ENCODE data around the gene JAZF1. TPM values are rescaled to one million over a fixed set of nuclear protein-coding genes. Genes with fewer than 3 reads are reported as not detected.

Gene JAZF1
- total RNA-seq, 1 experiment from 2014 or later, result 9.1 TPM

DNA sequence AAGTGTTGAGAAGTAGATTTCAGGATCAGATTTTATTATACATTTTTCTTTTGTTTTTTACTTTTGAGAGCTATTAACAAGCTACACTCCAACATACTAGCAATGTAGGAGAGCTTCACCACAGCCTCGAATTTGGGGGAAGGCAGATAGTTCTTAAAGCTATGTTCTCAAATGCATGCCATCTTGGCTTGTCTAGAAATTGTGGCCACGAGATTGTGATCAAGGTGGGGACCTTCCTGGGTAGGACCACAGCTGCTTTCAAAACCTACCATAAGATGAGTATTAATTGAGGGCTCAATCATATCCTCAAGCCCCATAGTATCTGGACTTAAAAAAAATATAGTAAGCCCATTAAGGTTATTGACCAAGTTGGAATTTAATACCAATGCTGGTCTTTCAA is 27.9 kb upstream of the JAZF1 start:
- H2BK20ac ChIP-seq (ENCODE audit: low read depth, low read length, poor library complexity, severe bottlenecking), result no peak overlapping the region
- H3K4me2 ChIP-seq (ENCODE audit: insufficient read depth, insufficient read length, low read length), result no peak overlapping the region
- Mint-ChIP-seq H3K36me3 (ENCODE audit: insufficient read depth in 1 of 3, low read depth in 3 of 3) (no peaks in the 10 kb centered on the region; a peak in 1 of 7 replicates), H3K4me3 (no peak overlapping the region), H3K27ac (no peak overlapping the region), H3K9me3 (no peaks in the 10 kb centered on the region), H3K27me3 (ENCODE audit: low read depth) (no peaks in the 10 kb centered on the region), H3K4me1 (no peaks in the 10 kb centered on the region)
- WGBS (ENCODE audit: extremely low coverage, insufficient read length, low lambda C conversion rate), result no CpG with 5 or more reads among the region's 2 CpGs
- H3K9me3 ChIP-seq (ENCODE audit: control insufficient read depth, low read depth, low read length), result no peaks in the 10 kb centered on the region
- no peak overlapping the region for H4K91ac ChIP-seq (ENCODE audit: insufficient read length, low read depth, low read length)
- no peaks in the 10 kb centered on the region for H3K79me2 ChIP-seq (ENCODE audit: insufficient read depth, low read length)
- H3T11ph ChIP-seq (ENCODE audit: low read length), result no peak overlapping the region
- no peaks in the 10 kb centered on the region for H4K20me1 ChIP-seq (ENCODE audit: control insufficient read depth, insufficient read depth, insufficient read length)
- no peak overlapping the region for H3K56ac ChIP-seq (ENCODE audit: insufficient read length, low read depth, low read length)
- no peak for TF ChIP-seq CTCF (conservative IDR thresholded peaks at IDR 0.05)
- H3K27me3 ChIP-seq (ENCODE audit: insufficient read depth, low read length), result no peaks in the 10 kb centered on the region
- H3K23ac ChIP-seq (ENCODE audit: insufficient read length, low read depth, low read length), result no peak overlapping the region
- no peak overlapping the region for H4K5ac ChIP-seq (ENCODE audit: insufficient read length, low read depth, low read length)
- H3K79me1 ChIP-seq (ENCODE audit: insufficient read depth, low read depth, low read length, poor library complexity, severe bottlenecking), result no peaks in the 10 kb centered on the region
- H2AK5ac ChIP-seq (ENCODE audit: insufficient read length, low read length), result no peak overlapping the region
- no peak overlapping the region for H4K8ac ChIP-seq (replicated peaks; ENCODE audit: insufficient read length, low read depth, low read length)
- H2BK15ac ChIP-seq (ENCODE audit: low read depth, low read length), result no peak overlapping the region
- no peak overlapping the region for H3K4ac ChIP-seq (ENCODE audit: low read depth, low read length)
- DNase-seq, result no peak
- no peak overlapping the region for H2AFZ ChIP-seq (ENCODE audit: low read length)
- H2BK120ac ChIP-seq (ENCODE audit: low read depth, low read length, poor library complexity, severe bottlenecking), result no peak overlapping the region
- H3K9ac ChIP-seq (ENCODE audit: extremely low read depth, insufficient read length, low read length), result no peak overlapping the region
- H3K18ac ChIP-seq (ENCODE audit: insufficient read length, low read depth, low read length), result no peak overlapping the region
- no peak overlapping the region for H2BK12ac ChIP-seq (ENCODE audit: insufficient read length, low read depth, low read length)
- H3K27ac ChIP-seq (ENCODE audit: insufficient read length, low read depth, low read length), result no peak overlapping the region
- no peaks in the 10 kb centered on the region for H3K4me1 ChIP-seq (ENCODE audit: insufficient read depth, low read length)
- no peak overlapping the region for H2BK5ac ChIP-seq (ENCODE audit: insufficient read length, low read length)
- H3K23me2 ChIP-seq (ENCODE audit: insufficient read length, low read depth, low read length, poor library complexity, severe bottlenecking), result no peaks in the 10 kb centered on the region
- H3K14ac ChIP-seq (ENCODE audit: insufficient read depth, low read length), result no peak overlapping the region
